ELF-1 (cell line): ENCODE measurements around the gene LILRA5.
"Not testable (repeated sequence)": the region's sequence is repeated elsewhere in the genome, so short reads cannot be mapped to it uniquely, and the experiment has no call there.

Experiments used
- DNase-seq: peaks from one replicate; pipeline ENCODE4 v3.0.0-alpha.2; 2016; ENCODE audit warnings: low read depth, low spot score

The LILRA5 gene

GRCh38 chr19:54274516-54274915, 38.5 kb downstream of the LILRA5 start:
- DNase-seq, result not testable (repeated sequence)

- DNase-seq, result no peak
Measured at GRCh38 chr19:54273821-54274220, 39.1 kb downstream of the LILRA5 start.

- not testable (repeated sequence) for DNase-seq
Measured at GRCh38 chr19:54272181-54272580, 40.8 kb downstream of the LILRA5 start.

GRCh38 chr19:54271587-54271986, 41.4 kb downstream of the LILRA5 start:
- DNase-seq, result not testable (repeated sequence)

- DNase-seq, result no peak
Measured at GRCh38 chr19:54271106-54271505, 41.9 kb downstream of the LILRA5 start.

GRCh38 chr19:54268936-54269335, 44.0 kb downstream of the LILRA5 start:
- no peak for DNase-seq

GRCh38 chr19:54266133-54266532, 46.8 kb downstream of the LILRA5 start:
- DNase-seq, result peak; percentile 90

- DNase-seq, result no peak
Measured at GRCh38 chr19:54262470-54262869, 50.5 kb downstream of the LILRA5 start.

GRCh38 chr19:54262066-54262465, 50.9 kb downstream of the LILRA5 start:
- DNase-seq, result no peak

GRCh38 chr19:54257116-54257480, 55.9 kb downstream of the LILRA5 start, which contains the start of gene LILRB5:
TSS of gene LILRB5 (minus strand) at chr19:54257273. CDS start at chr19:54257193, 80 bp downstream.
- DNase-seq, result no peak
